A549 (cell line): Measurements from ENCODE around the gene TMPRSS6. TPM values are rescaled to one million over a fixed set of nuclear protein-coding genes. Genes with fewer than 3 reads are reported as not detected.

Experiments used
- ATAC-seq, 2 experiments: fragments of 200-7000 bp in 1 of 2; fragments of >200 bp in 1 of 2; cut with Nextera tagmentation in 1 of 2; cut with Tn5 transposase in 1 of 2; 3 replicates each; pipeline versions ENCODE4 v1.8.0 to v1.9.1; 2018 to 2020; ENCODE audit warnings: mild to moderate bottlenecking in 1 of 2, moderate library complexity in 1 of 2
- CTCF ChIA-PET: fragments of 300-600 bp; sonication (Branson Sonifier 250); formaldehyde crosslinking; extraction: SDS; loops from one replicate; lab custom pipeline; 2021; ENCODE audit warnings: antibody characterized with exemption, inconsistent platforms; lab: Yijun Ruan, JAX
- POLR2A ChIA-PET: fragments of 350-600 bp; formaldehyde crosslinking; extraction: SDS; loops from one replicate; lab custom pipeline; 2021; ENCODE audit warnings: antibody characterized with exemption, inconsistent platforms; lab: Yijun Ruan, JAX
- DNase-seq, 2 experiments: peaks; one replicate each; pipeline versions ENCODE4 v3.0.0 to v3.0.0-alpha.2; 2011 to 2016; ENCODE audit warnings: low read depth in 1 of 2, low spot score in 1 of 2
- FAIRE-seq: peaks from 2 replicates; lab custom pipeline; 2011; peaks lifted over from hg19 to GRCh38; lab: Jason Lieb, UNC
- H3K27ac ChIP-seq, 2 experiments: fragments of >200 bp; sonication (Bioruptor Twin); formaldehyde crosslinking; 3 replicates each; pipeline ENCODE4 v1.5.1; 2016 to 2017
- H3K4me1 ChIP-seq: fragments of >200 bp; sonication (Bioruptor Twin); formaldehyde crosslinking; 3 replicates; pipeline ENCODE4 v1.6.1; 2016
- H3K4me2 ChIP-seq: fragments of >200 bp; sonication (Bioruptor Twin); formaldehyde crosslinking; 3 replicates; pipeline ENCODE4 v1.6.1; 2016
- H3K4me3 ChIP-seq: fragments of >200 bp; sonication (Bioruptor Twin); formaldehyde crosslinking; 3 replicates; pipeline ENCODE4 v1.5.1; 2016
- H3K9me3 ChIP-seq: fragments of >200 bp; sonication (Bioruptor Twin); formaldehyde crosslinking; 3 replicates; pipeline ENCODE4 v1.6.1; 2016
- BHLHE40 ChIP-seq: IDR thresholded peaks from 2 replicates; pipeline ENCODE4 v1.6.1; 2012; ENCODE audit warnings: low read depth, low read length, inconsistent platforms
- CBX2 ChIP-seq: fragments of 200-600 bp; sonication (generic); IDR thresholded peaks from 2 replicates; pipeline ENCODE4 v1.6.1; 2016; ENCODE audit warnings: low read depth, mild to moderate bottlenecking, borderline replicate concordance
- CBX8 ChIP-seq: fragments of 200-600 bp; sonication (generic); IDR thresholded peaks from 2 replicates; pipeline ENCODE4 v1.6.1; 2016
- ESRRA ChIP-seq: fragments of 150-350 bp; IDR thresholded peaks from 2 replicates; pipeline ENCODE4 v1.6.1; 2014; ENCODE audit warnings: mild to moderate bottlenecking, low read length, borderline replicate concordance
- FOSB ChIP-seq: fragments of 250-450 bp; sonication (Bioruptor Pico); IDR thresholded peaks from 2 replicates; pipeline ENCODE4 v1.5.0; 2020; ENCODE audit warnings: mild to moderate bottlenecking, moderate library complexity
- HDAC2 ChIP-seq: fragments of 200-600 bp; sonication (generic); IDR thresholded peaks from 2 replicates; pipeline ENCODE4 v1.6.1; 2016
- JUN ChIP-seq, 2 experiments: fragments of >200 bp; sonication (Bioruptor Twin); formaldehyde crosslinking; IDR thresholded peaks; 2 replicates in 1 of 2; 3 replicates in 1 of 2; pipeline ENCODE4 v1.6.1; 2016 to 2017
- KDM5A ChIP-seq: fragments of 200-600 bp; sonication (generic); IDR thresholded peaks from 2 replicates; pipeline ENCODE4 v1.6.1; 2016; ENCODE audit warnings: antibody characterized with exemption, mild to moderate bottlenecking
- MAFK ChIP-seq: fragments of 450-650 bp; IDR thresholded peaks from 2 replicates; pipeline ENCODE4 v1.6.1; 2014; ENCODE audit not compliant: partially characterized antibody
- MAZ ChIP-seq: fragments of 150-350 bp; IDR thresholded peaks from 2 replicates; pipeline ENCODE4 v1.6.1; 2014; ENCODE audit warnings: antibody characterized with exemption, low read depth, low read length, borderline replicate concordance
- NFE2L2 ChIP-seq: fragments of 150-350 bp; conservative IDR thresholded peaks from 2 replicates; pipeline ENCODE4 v1.6.1; 2014; ENCODE audit warnings: low read length
- NR3C1 ChIP-seq: fragments of >200 bp; sonication (Bioruptor Twin); formaldehyde crosslinking; IDR thresholded peaks from 3 replicates; pipeline ENCODE4 v1.6.1; 2017
- POLR2AphosphoS2 ChIP-seq: conservative IDR thresholded peaks from 2 replicates; pipeline ENCODE4 v1.6.1; 2012; ENCODE audit warnings: low read length, improper control_type of control experiment, inconsistent platforms
- RAD21 ChIP-seq, 2 experiments: fragments of >200 bp in 1 of 2; sonication (Bioruptor Twin) in 1 of 2; formaldehyde crosslinking in 1 of 2; IDR thresholded peaks in 1 of 2; conservative IDR thresholded peaks in 1 of 2; 2 replicates in 1 of 2; 3 replicates in 1 of 2; pipeline ENCODE4 v1.6.1; 2012 to 2018; ENCODE audit warnings: inconsistent platforms in 1 of 2
- RFX5 ChIP-seq: fragments of 450-650 bp; IDR thresholded peaks from 2 replicates; pipeline ENCODE4 v1.7.1; 2014; ENCODE audit warnings: antibody characterized with exemption, mild to moderate bottlenecking, moderate library complexity
- SMC3 ChIP-seq: fragments of >200 bp; sonication (Bioruptor Twin); formaldehyde crosslinking; IDR thresholded peaks from 3 replicates; pipeline ENCODE4 v1.6.1; 2018; ENCODE audit warnings: inconsistent platforms
- ZNF302 ChIP-seq: fragments of 250-450 bp; sonication (Bioruptor Pico); IDR thresholded peaks from 2 replicates; pipeline ENCODE4 v1.9.0; 2021; ENCODE audit warnings: inconsistent platforms, mild to moderate bottlenecking, moderate library complexity
- WGBS: methylation state at CpG from one replicate; pipeline ENCODE4 v1.1.6; 2017; ENCODE audit errors: missing lambda C conversion rate; 5-methylcytosine and 5-hydroxymethylcytosine counted together
- polyA plus RNA-seq, 4 experiments: library from polyadenylated mRNA; depleted of rRNA in 3 of 4; stranded (reverse); fragments of >200 nt; fragmentation: RNase III in 1 of 4; extraction: RNeasy Plus Mini Kit Qiagen cat#74134 plus additional on column Dnase treatment in 1 of 4; gene quantifications; 2 replicates in 3 of 4; 3 replicates in 1 of 4; pipeline ENCODE4 v1.2.3, GENCODE V29; 2011 to 2017
- TF ChIP-seq, protein P1 (sequence below): fragments of 450-650 bp; IDR thresholded peaks from 2 replicates; pipeline ENCODE4 v1.6.1; 2014; ENCODE audit warnings: antibody characterized with exemption
- TF ChIP-seq, protein P2 (sequence below): fragments of >200 bp; sonication (Bioruptor Twin); formaldehyde crosslinking; IDR thresholded peaks from 3 replicates; pipeline ENCODE4 v1.5.1; 2016
- TF ChIP-seq, protein P3 (sequence below): fragments of 150-350 bp; IDR thresholded peaks from 2 replicates; pipeline ENCODE4 v1.6.1; 2014; ENCODE audit warnings: low read depth, mild to moderate bottlenecking, low read length
- TF ChIP-seq, protein P4 (sequence below): IDR thresholded peaks from 2 replicates; pipeline ENCODE4 v1.6.1; 2012; ENCODE audit warnings: low read depth, borderline replicate concordance
- TF ChIP-seq, protein P5 (sequence below): IDR thresholded peaks from 2 replicates; pipeline ENCODE4 v1.6.1; 2012
- TF ChIP-seq, protein P6 (sequence below): fragments of 250-450 bp; sonication (Bioruptor Pico); IDR thresholded peaks from 2 replicates; pipeline ENCODE4 v1.5.0; 2020; ENCODE audit warnings: low read depth, mild to moderate bottlenecking, moderate library complexity

The TMPRSS6 gene
- polyA plus RNA-seq, 2 of the 4 experiments (the other 2 are of a cell fraction) = not detected

DNA sequence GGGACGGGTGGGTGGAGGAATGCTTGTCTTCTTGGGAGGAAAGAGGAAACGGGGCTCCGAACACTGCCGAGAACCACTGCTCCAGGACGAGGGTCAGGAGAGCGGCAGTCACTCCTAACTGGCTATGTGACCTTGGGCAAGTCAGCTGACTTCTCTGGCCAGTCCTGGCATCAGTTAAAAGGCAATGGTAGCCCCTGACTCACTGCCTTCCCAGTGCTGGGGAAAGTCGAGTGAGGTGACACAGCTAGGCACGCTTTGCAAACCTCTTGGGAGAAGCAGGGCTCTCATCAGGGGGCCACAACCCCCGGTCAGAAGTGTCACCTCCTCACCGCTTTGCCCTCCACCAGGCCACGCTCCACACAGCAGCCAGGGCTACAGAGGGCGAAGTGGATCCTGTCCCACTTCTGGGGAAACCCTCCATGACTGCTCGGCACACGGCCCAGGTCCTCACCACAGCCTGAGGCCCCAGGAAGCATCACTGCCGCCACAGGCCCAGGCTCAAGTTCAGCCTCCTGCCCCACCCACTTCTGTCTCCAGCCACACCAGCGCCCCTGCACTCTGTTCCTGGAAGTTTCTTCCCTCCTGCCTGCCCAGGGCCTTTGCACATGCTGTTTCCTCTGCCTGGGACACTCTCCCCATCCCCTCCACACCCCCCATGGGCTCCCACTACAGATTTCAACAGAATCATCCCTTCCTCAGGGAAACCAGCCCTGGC is 23.9 kb upstream of the TMPRSS6 start:
- H3K4me3 ChIP-seq = no peak overlapping the region
- TF ChIP-seq CBX2 (no peak), RAD21 (conservative IDR thresholded peaks at IDR 0.05 in 1 of 2, IDR thresholded peaks at IDR 0.05 in 1 of 2) (no peak), MAZ (no peak), NR3C1 (no peak), MAFK (no peak), SMC3 (no peak), HDAC2 (no peak), ESRRA (no peak)
- TF ChIP-seq, protein P1, sequence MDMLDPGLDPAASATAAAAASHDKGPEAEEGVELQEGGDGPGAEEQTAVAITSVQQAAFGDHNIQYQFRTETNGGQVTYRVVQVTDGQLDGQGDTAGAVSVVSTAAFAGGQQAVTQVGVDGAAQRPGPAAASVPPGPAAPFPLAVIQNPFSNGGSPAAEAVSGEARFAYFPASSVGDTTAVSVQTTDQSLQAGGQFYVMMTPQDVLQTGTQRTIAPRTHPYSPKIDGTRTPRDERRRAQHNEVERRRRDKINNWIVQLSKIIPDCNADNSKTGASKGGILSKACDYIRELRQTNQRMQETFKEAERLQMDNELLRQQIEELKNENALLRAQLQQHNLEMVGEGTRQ = no peak
- TF ChIP-seq, protein P2, sequence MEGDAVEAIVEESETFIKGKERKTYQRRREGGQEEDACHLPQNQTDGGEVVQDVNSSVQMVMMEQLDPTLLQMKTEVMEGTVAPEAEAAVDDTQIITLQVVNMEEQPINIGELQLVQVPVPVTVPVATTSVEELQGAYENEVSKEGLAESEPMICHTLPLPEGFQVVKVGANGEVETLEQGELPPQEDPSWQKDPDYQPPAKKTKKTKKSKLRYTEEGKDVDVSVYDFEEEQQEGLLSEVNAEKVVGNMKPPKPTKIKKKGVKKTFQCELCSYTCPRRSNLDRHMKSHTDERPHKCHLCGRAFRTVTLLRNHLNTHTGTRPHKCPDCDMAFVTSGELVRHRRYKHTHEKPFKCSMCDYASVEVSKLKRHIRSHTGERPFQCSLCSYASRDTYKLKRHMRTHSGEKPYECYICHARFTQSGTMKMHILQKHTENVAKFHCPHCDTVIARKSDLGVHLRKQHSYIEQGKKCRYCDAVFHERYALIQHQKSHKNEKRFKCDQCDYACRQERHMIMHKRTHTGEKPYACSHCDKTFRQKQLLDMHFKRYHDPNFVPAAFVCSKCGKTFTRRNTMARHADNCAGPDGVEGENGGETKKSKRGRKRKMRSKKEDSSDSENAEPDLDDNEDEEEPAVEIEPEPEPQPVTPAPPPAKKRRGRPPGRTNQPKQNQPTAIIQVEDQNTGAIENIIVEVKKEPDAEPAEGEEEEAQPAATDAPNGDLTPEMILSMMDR = no peak
- TF ChIP-seq, protein P3, sequence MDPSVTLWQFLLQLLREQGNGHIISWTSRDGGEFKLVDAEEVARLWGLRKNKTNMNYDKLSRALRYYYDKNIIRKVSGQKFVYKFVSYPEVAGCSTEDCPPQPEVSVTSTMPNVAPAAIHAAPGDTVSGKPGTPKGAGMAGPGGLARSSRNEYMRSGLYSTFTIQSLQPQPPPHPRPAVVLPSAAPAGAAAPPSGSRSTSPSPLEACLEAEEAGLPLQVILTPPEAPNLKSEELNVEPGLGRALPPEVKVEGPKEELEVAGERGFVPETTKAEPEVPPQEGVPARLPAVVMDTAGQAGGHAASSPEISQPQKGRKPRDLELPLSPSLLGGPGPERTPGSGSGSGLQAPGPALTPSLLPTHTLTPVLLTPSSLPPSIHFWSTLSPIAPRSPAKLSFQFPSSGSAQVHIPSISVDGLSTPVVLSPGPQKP = no peak
- TF ChIP-seq, all 56 proteins: peak for 0
- ChIA-PET POLR2A (no interaction called here), CTCF (interaction anchor here (0.9 kb wide), 1 partner anchor 55 kb away, joined by 4 read pairs; no protein-coding TSS in a partner anchor)
- no peak for ATAC-seq
- FAIRE-seq = no peak
- Histone ChIP-seq H3K4me1 (no peaks in the 10 kb centered on the region), H3K27ac (no peak overlapping the region), H3K4me2 (no peak overlapping the region), H3K9me3 (no peaks in the 10 kb centered on the region)
- DNase-seq = no peak
- WGBS = 70% methylated on average over 15 of the region's 16 CpGs

DNA sequence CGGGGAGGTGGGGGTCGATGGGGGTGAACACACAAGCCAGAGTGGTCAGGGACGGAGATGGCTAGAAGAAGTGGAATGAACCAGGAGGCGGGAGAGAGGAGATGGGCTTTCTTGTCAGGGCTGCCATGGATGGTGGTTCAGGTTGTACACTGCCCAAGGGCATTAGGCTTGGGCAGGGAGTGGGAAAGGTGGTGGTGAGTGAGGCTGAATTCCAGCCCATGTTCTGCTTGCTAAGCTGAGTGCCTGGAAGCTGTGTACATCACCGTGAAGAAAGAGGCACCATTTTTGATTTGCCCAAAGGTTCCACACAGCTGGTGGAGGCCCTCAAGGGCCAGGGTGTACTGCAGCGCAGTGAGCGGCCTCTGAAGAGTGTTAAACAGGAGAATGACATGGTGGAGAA is 23.3 kb upstream of the TMPRSS6 start:
- ATAC-seq (no peak), DNase-seq (no peak), FAIRE-seq (no peak)
- ChIA-PET CTCF (interaction anchor here (0.9 kb wide), 1 partner anchor 54 kb away, joined by 4 read pairs; no protein-coding TSS in a partner anchor), POLR2A (no interaction called here)
- H3K4me1 ChIP-seq = no peaks in the 10 kb centered on the region
- no peak overlapping the region for H3K27ac ChIP-seq
- H3K4me3 ChIP-seq = no peak overlapping the region
- H3K4me2 ChIP-seq = no peak overlapping the region
- H3K9me3 ChIP-seq = no peaks in the 10 kb centered on the region
- 76% methylated on average over 7 of the region's 7 CpGs for WGBS
- TF ChIP-seq, protein P4, sequence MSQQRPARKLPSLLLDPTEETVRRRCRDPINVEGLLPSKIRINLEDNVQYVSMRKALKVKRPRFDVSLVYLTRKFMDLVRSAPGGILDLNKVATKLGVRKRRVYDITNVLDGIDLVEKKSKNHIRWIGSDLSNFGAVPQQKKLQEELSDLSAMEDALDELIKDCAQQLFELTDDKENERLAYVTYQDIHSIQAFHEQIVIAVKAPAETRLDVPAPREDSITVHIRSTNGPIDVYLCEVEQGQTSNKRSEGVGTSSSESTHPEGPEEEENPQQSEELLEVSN = no peak
- TF ChIP-seq, all 56 proteins: peak for 0

DNA sequence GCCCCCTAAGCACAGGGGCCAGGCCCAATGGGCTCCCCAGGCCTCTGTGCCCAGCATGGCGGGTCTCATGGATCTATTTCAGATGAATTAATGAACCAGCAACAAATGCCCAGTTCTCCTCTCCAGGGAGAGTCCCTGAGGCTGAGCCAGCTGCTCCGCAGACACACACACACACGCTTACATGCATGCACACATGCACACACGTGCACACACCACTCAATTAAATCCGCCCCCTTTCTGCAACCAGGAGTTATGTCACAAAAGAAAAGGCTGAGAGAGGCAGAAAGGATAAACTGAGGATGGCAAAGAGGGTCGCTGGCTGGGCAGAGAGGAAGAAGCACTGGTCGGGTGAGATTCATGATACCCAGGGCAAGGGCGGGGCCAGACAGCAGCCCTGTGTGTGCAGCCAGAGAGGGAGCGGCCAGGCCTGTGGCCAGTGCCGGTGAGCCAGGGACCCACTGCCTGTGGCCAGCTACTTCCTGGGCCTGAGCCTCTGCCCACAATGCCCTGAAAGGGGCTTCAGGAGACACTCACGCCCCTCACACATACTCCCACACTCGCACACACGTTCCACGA is 20.4 kb upstream of the TMPRSS6 start:
- WGBS = 73% methylated on average over 11 of the region's 14 CpGs
- Histone ChIP-seq H3K9me3 (no peaks in the 10 kb centered on the region), H3K4me2 (no peak overlapping the region), H3K4me3 (no peak overlapping the region), H3K27ac (no peak overlapping the region), H3K4me1 (no peaks in the 10 kb centered on the region; the same call in 2 of the 3 replicates)
- DNase-seq = no peak
- no peak for ATAC-seq
- CTCF ChIA-PET = no interaction called here
- no peak for FAIRE-seq
- TF ChIP-seq, protein P5, sequence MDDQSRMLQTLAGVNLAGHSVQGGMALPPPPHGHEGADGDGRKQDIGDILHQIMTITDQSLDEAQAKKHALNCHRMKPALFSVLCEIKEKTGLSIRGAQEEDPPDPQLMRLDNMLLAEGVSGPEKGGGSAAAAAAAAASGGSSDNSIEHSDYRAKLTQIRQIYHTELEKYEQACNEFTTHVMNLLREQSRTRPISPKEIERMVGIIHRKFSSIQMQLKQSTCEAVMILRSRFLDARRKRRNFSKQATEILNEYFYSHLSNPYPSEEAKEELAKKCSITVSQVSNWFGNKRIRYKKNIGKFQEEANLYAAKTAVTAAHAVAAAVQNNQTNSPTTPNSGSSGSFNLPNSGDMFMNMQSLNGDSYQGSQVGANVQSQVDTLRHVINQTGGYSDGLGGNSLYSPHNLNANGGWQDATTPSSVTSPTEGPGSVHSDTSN = no peak
- TF ChIP-seq POLR2AphosphoS2 (no peak), NFE2L2 (no peak), BHLHE40 (no peak), KDM5A (no peak), FOSB (CRISPR knock-in tag) (no peak), SMC3 (no peak), CBX8 (no peak), JUN (IDR thresholded peaks at IDR 0.05) (no peak), RFX5 (no peak), ZNF302 (no peak)
- TF ChIP-seq, protein P6, sequence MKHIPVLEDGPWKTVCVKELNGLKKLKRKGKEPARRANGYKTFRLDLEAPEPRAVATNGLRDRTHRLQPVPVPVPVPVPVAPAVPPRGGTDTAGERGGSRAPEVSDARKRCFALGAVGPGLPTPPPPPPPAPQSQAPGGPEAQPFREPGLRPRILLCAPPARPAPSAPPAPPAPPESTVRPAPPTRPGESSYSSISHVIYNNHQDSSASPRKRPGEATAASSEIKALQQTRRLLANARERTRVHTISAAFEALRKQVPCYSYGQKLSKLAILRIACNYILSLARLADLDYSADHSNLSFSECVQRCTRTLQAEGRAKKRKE (CRISPR knock-in tag) = no peak
- POLR2A ChIA-PET = no interaction called here
